Measurements from ENCODE around the gene PGM5. TPM values are rescaled to one million over a fixed set of nuclear protein-coding genes. Genes with fewer than 3 reads are reported as not detected.

Gene PGM5
- polyA plus RNA-seq, 1 donor (not counting 4 experiments of a cell fraction or from before 2014, with no cell fraction given), result 0.18 TPM

DNA sequence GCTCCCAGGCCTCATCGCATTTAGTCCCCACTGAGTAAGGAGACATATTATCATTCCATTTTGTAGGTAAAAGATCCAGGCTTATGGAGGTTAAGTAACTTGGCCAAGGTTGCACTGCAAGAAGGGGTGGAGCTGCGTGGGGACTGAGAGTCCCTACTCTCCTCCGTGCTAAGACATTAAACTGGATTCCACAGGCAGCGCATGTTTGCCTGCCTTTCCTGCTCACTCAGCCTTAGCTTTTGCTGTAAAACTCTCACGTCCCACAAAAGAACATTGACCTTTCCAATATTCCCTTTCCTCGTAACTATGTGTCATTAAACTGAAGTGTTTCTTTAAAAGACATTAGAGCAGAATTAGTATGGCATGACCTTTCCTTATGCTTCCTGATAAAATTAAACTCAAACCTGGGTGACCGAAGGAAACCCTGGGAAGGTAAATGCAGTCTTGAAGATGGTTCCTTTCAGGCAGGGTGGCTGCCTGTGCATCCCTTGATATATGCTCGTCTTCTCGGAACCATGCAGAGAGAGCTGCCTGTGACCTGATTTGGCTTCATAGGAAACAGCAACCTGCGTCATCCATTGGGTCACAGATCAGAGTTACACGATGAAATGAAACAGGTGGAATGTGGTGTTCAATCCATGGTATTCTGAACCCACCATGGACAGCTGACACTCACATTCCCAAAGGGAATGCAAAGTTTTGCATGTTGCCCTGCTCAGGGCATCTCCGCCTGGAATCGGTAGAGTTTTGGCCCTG lies 98.3 kb downstream of the PGM5 start:
- dilution Hi-C loops (cut with MboI; ENCODE audit: extremely low pct_ligation_motif_present, low sequenced_read_pairs), result no loop called here
- H3K79me2 ChIP-seq (ENCODE audit: control insufficient read depth, insufficient read depth, low read length), result no peaks in the 10 kb centered on the region
- no peak overlapping the region for H3K27ac ChIP-seq (ENCODE audit: control insufficient read depth, insufficient read depth, low read length)
- H3K9me3 ChIP-seq (ENCODE audit: control insufficient read depth, low read depth, low read length), result no peaks in the 10 kb centered on the region
- H4K20me1 ChIP-seq (ENCODE audit: control insufficient read depth, extremely low read depth, insufficient read depth, low read length), result no peaks in the 10 kb centered on the region
- H3K4me2 ChIP-seq (ENCODE audit: control insufficient read depth, extremely low read depth, insufficient read depth, low read depth, low read length), result no peak overlapping the region
- no peak for TF ChIP-seq EZH2 (IDR thresholded peaks at IDR 0.05; ENCODE audit: low read length)
- TF ChIP-seq, protein P1, sequence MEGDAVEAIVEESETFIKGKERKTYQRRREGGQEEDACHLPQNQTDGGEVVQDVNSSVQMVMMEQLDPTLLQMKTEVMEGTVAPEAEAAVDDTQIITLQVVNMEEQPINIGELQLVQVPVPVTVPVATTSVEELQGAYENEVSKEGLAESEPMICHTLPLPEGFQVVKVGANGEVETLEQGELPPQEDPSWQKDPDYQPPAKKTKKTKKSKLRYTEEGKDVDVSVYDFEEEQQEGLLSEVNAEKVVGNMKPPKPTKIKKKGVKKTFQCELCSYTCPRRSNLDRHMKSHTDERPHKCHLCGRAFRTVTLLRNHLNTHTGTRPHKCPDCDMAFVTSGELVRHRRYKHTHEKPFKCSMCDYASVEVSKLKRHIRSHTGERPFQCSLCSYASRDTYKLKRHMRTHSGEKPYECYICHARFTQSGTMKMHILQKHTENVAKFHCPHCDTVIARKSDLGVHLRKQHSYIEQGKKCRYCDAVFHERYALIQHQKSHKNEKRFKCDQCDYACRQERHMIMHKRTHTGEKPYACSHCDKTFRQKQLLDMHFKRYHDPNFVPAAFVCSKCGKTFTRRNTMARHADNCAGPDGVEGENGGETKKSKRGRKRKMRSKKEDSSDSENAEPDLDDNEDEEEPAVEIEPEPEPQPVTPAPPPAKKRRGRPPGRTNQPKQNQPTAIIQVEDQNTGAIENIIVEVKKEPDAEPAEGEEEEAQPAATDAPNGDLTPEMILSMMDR (optimal IDR thresholded peaks at IDR 0.05 in 1 of 3, IDR thresholded peaks at IDR 0.05 in 1 of 3, conservative IDR thresholded peaks at IDR 0.05 in 1 of 3; ENCODE audit: extremely low read depth in 1 of 3, insufficient read depth in 2 of 3, low read length in 3 of 3), result no peak
- no peak for DNase-seq (ENCODE audit: low read depth, low spot score)
- no peak overlapping the region for H2AFZ ChIP-seq (ENCODE audit: control insufficient read depth, low read length)
- no peak overlapping the region for H3K4me3 ChIP-seq (ENCODE audit: control insufficient read depth in 2 of 3, extremely low read depth in 1 of 3, insufficient read depth in 2 of 3, low read depth in 1 of 3, low read length in 3 of 3)
- H3K27me3 ChIP-seq (ENCODE audit: control insufficient read depth, extremely low read depth, insufficient read depth, low read length), result no peaks in the 10 kb centered on the region
- no peaks in the 10 kb centered on the region for H3K4me1 ChIP-seq (ENCODE audit: control insufficient read depth, extremely low read depth, insufficient read depth, low read length)
- no peak for FAIRE-seq
- no peaks in the 10 kb centered on the region for H3K9me1 ChIP-seq (ENCODE audit: control insufficient read depth, extremely low read depth, insufficient read depth, low read length)
- H3K9ac ChIP-seq (ENCODE audit: control insufficient read depth, extremely low read depth, insufficient read depth, low read length), result no peak overlapping the region
- H3K36me3 ChIP-seq (ENCODE audit: control insufficient read depth in 2 of 2, extremely low read depth in 1 of 2, insufficient read depth in 2 of 2, low read length in 2 of 2), result no peaks in the 10 kb centered on the region

DNA sequence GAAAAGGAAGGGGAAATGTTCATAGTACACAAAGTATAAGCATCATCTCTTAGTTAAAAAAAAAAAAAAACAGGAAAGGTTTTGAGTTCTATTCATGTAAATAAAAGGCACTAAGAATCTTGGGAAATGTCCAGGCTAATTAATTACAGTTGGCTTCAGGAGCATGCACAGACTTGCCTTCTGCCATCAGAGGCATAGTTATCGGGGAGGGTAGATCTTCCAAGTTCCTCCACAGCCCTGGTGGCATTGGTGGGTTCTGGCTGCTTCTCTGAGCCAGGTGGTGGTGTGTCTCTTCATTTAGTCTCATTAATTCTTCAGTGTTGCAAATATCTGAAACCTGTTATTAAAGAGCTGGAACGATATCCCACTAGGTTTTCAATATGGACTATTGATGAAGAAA lies 99.0 kb downstream of the PGM5 start:
- H3K27ac ChIP-seq (ENCODE audit: control insufficient read depth, insufficient read depth, low read length), result no peak overlapping the region
- TF ChIP-seq, protein P1 (optimal IDR thresholded peaks at IDR 0.05 in 1 of 3, IDR thresholded peaks at IDR 0.05 in 1 of 3, conservative IDR thresholded peaks at IDR 0.05 in 1 of 3; ENCODE audit: extremely low read depth in 1 of 3, insufficient read depth in 2 of 3, low read length in 3 of 3), result no peak
- TF ChIP-seq EZH2 (IDR thresholded peaks at IDR 0.05; ENCODE audit: low read length), result no peak
- FAIRE-seq (no peak), DNase-seq (ENCODE audit: low read depth, low spot score) (no peak)
- no peaks in the 10 kb centered on the region for H3K79me2 ChIP-seq (ENCODE audit: control insufficient read depth, insufficient read depth, low read length)
- H3K9me3 ChIP-seq (ENCODE audit: control insufficient read depth, low read depth, low read length), result no peaks in the 10 kb centered on the region
- no peaks in the 10 kb centered on the region for H3K27me3 ChIP-seq (ENCODE audit: control insufficient read depth, extremely low read depth, insufficient read depth, low read length)
- H3K4me2 ChIP-seq (ENCODE audit: control insufficient read depth, extremely low read depth, insufficient read depth, low read depth, low read length), result no peak overlapping the region
- no peaks in the 10 kb centered on the region for H3K9me1 ChIP-seq (ENCODE audit: control insufficient read depth, extremely low read depth, insufficient read depth, low read length)
- H4K20me1 ChIP-seq (ENCODE audit: control insufficient read depth, extremely low read depth, insufficient read depth, low read length), result no peaks in the 10 kb centered on the region
- no peak overlapping the region for H3K4me3 ChIP-seq (ENCODE audit: control insufficient read depth in 2 of 3, extremely low read depth in 1 of 3, insufficient read depth in 2 of 3, low read depth in 1 of 3, low read length in 3 of 3)
- H3K36me3 ChIP-seq (ENCODE audit: control insufficient read depth in 2 of 2, extremely low read depth in 1 of 2, insufficient read depth in 2 of 2, low read length in 2 of 2), result no peaks in the 10 kb centered on the region
- H3K9ac ChIP-seq (ENCODE audit: control insufficient read depth, extremely low read depth, insufficient read depth, low read length), result no peak overlapping the region
- H3K4me1 ChIP-seq (ENCODE audit: control insufficient read depth, extremely low read depth, insufficient read depth, low read length), result no peaks in the 10 kb centered on the region
- H2AFZ ChIP-seq (ENCODE audit: control insufficient read depth, low read length), result no peak overlapping the region
- dilution Hi-C loops (cut with MboI; ENCODE audit: extremely low pct_ligation_motif_present, low sequenced_read_pairs), result no loop called here

All from keratinocyte (primary cell).